Measurements from ENCODE around the gene LARGE1.
"Not testable (repeated sequence)": the region's sequence is repeated elsewhere in the genome, so short reads cannot be mapped to it uniquely, and the experiment has no call there.

Gene LARGE1

GRCh38 chr22:33510429-33510904, 409.8 kb downstream of the LARGE1 start:
- DNase-seq: no peak

- no peak for DNase-seq
Measured at GRCh38 chr22:33504941-33505625, 415.2 kb downstream of the LARGE1 start.

- no peak for DNase-seq
Measured at GRCh38 chr22:33496112-33496511, 424.2 kb downstream of the LARGE1 start.

GRCh38 chr22:33493476-33494205, 426.6 kb downstream of the LARGE1 start:
- no peak for DNase-seq

- no peak for DNase-seq
Measured at GRCh38 chr22:33492210-33492651, 428.0 kb downstream of the LARGE1 start.

GRCh38 chr22:33487041-33487716, 433.1 kb downstream of the LARGE1 start:
- DNase-seq: no peak

GRCh38 chr22:33481550-33481949, 438.7 kb downstream of the LARGE1 start:
- no peak for DNase-seq

- DNase-seq: no peak
Measured at GRCh38 chr22:33477120-33478111, 442.9 kb downstream of the LARGE1 start.

GRCh38 chr22:33476716-33477115, 443.6 kb downstream of the LARGE1 start:
- DNase-seq: no peak

- DNase-seq: no peak
Measured at GRCh38 chr22:33476206-33476605, 444.1 kb downstream of the LARGE1 start.

- DNase-seq: no peak
Measured at GRCh38 chr22:33474587-33474986, 445.7 kb downstream of the LARGE1 start.

GRCh38 chr22:33472462-33473344, 447.6 kb downstream of the LARGE1 start:
- no peak for DNase-seq

- no peak for DNase-seq
Measured at GRCh38 chr22:33470456-33470855, 449.8 kb downstream of the LARGE1 start.

- DNase-seq: no peak
Measured at GRCh38 chr22:33467620-33468095, 452.6 kb downstream of the LARGE1 start.

- DNase-seq: no peak
Measured at GRCh38 chr22:33467080-33467479, 453.2 kb downstream of the LARGE1 start.

- no peak for DNase-seq
Measured at GRCh38 chr22:33465554-33465953, 454.7 kb downstream of the LARGE1 start.

- no peak for DNase-seq
Measured at GRCh38 chr22:33464698-33465097, 455.6 kb downstream of the LARGE1 start.

- no peak for DNase-seq
Measured at GRCh38 chr22:33461698-33462434, 458.4 kb downstream of the LARGE1 start.

GRCh38 chr22:33461245-33461644, 459.0 kb downstream of the LARGE1 start:
- DNase-seq: not testable (repeated sequence)

GRCh38 chr22:33459137-33459536, 461.1 kb downstream of the LARGE1 start:
- DNase-seq: no peak

Data from activated T-cell treated with anti-CD3 and anti-CD28 coated beads, Interleukin-2, amount 50 U/mL, for 1 hour (primary cell).